Heart left ventricle (tissue), 16 donors: ENCODE results near the gene KCNMA1. TPM values are rescaled to one million over a fixed set of nuclear protein-coding genes. Genes with fewer than 3 reads are reported as not detected.

Experiments
- ATAC-seq, 4 donors: fragments of 200-7000 bp; cut with Tn5 transposase; one replicate each; pipeline ENCODE4 v1.9.1; 2020 to 2022; ENCODE audit warnings: moderate library complexity in 4 of 4, mild to moderate bottlenecking in 3 of 4, moderate number of reproducible peaks in 1 of 4
- DNase-seq, 5 donors: peaks; one replicate each; pipeline ENCODE4 v3.0.0-alpha.2; 2020
- H3K27ac ChIP-seq, 12 donors: fragments of 200-600 bp; sonication (generic) in 4 of 12; one replicate each; pipeline versions ENCODE4 v1.5.0 to v1.8.0; 2016 to 2022; ENCODE audit warnings: mild to moderate bottlenecking in 2 of 12
- H3K27me3 ChIP-seq, 9 donors: fragments of 200-600 bp; sonication (generic) in 2 of 9; one replicate each; pipeline versions ENCODE4 v1.5.1 to v1.8.0; 2016 to 2022; ENCODE audit warnings: mild to moderate bottlenecking in 3 of 9
- H3K36me3 ChIP-seq, 9 donors: fragments of 200-600 bp; sonication (generic) in 2 of 9; one replicate each; pipeline versions ENCODE4 v1.5.0 to v1.8.0; 2018 to 2022; ENCODE audit warnings: mild to moderate bottlenecking in 2 of 9
- H3K4me1 ChIP-seq, 12 donors: fragments of 200-600 bp; sonication (generic) in 4 of 12; one replicate each; pipeline versions ENCODE4 v1.5.0 to v1.8.0; 2016 to 2022; ENCODE audit warnings: mild to moderate bottlenecking in 3 of 12
- H3K4me3 ChIP-seq, 12 donors: fragments of 200-600 bp; sonication (generic) in 4 of 12; one replicate each; pipeline versions ENCODE4 v1.5.0 to v1.8.0; 2017 to 2022; ENCODE audit warnings: mild to moderate bottlenecking in 9 of 12, moderate library complexity in 4 of 12
- H3K9me3 ChIP-seq, 12 donors: fragments of 200-600 bp; sonication (generic) in 4 of 12; one replicate each; pipeline versions ENCODE4 v1.5.0 to v1.8.0; 2016 to 2022; ENCODE audit warnings: mild to moderate bottlenecking in 1 of 12
- POLR2A ChIP-seq, 2 donors: fragments of 450-650 bp; IDR thresholded peaks; one replicate each; pipeline ENCODE4 v1.6.1; 2017; ENCODE audit warnings: antibody characterized with exemption in 2 of 2, mild to moderate bottlenecking in 2 of 2, moderate library complexity in 2 of 2
- WGBS, 4 donors: extraction: QIAGEN DNeasy Blood & Tissue Kit in 2 of 4; methylation state at CpG; one replicate each; pipeline versions ENCODE4 v1.1.5 to v1.1.7; 2013 to 2018; 5-methylcytosine and 5-hydroxymethylcytosine counted together
- intact Hi-C, 10 donors: fragments of 100-400 bp; cut with DNase I; formaldehyde crosslinking; loops; one replicate each; pipeline versions ENCODE4 v1.11.1 to v1.14.2; 2022
- polyA plus RNA-seq, 2 donors: library from polyadenylated mRNA; stranded (reverse); fragments of 200-250 nt; gene quantifications; one replicate each; pipeline ENCODE4 v1.2.3, GENCODE V29; 2013
- total RNA-seq, 9 donors: library from RNA; depleted of rRNA in 2 of 9; stranded (reverse); fragments of >200 nt in 2 of 9; fragmentation: NEBNext Ultra II Directional in 3 of 9; extraction: Animal tissue kit (Norgen Biotek cat#: 25700) in 3 of 9; gene quantifications; one replicate each; pipeline versions ENCODE4 v1.1.0 to v1.2.4, GENCODE V29; 2016 to 2023
- TF ChIP-seq, protein P1 (sequence below), 12 donors: fragments of 200-600 bp; sonication (generic) in 4 of 12; IDR thresholded peaks; one replicate each; pipeline versions ENCODE4 v1.5.0 to v1.8.0; 2018 to 2022; ENCODE audit warnings: antibody characterized with exemption in 12 of 12, mild to moderate bottlenecking in 5 of 12
- donor health status: ischemic (EF 13 %, LVEDD 7.1; RV severe dilation, severe dysfunction).
- donor health status: healthy with polysubstance abuse.
- donor health status: DM: no; HTN: yes; CAD: no.
- donor health status: DM: no; HTN: no; CAD: no.
- donor health status: ischemic (EF 25% LVEDD 6.9; RV normal size, moderate dysfunction).
- donor health status: ischemic (EF 25% LVEDD 5.7; RV mildly dilated, moderate dysfunction).
- donor health status: healthy.
- donor health status: DM: yes; HTN: yes; CAD: no.
- donor health status: ischemic (EF 35%, LVEDD 5.7; RV mildly dilated, moderate dysfunction).
- donor health status: nonischemic (EF 11% LVEDD 7.7; RV severe dilation, severe dysfunction).
- donor health status: DM: yes; HTN: yes; CAD: no.
- donor health status: PGD.
- donor health status: ischemic (EF 29% LVEDD 5.4; RV normal size, mild dysfunction).
- donor health status: nonischemic (EF 23%, LVEDD 6.1; RV moderate dilation, normal function).

KCNMA1 gene
- total and polyA plus RNA-seq, 11 donors, result 0.39 to 8.7 (median 1.7) TPM

DNA sequence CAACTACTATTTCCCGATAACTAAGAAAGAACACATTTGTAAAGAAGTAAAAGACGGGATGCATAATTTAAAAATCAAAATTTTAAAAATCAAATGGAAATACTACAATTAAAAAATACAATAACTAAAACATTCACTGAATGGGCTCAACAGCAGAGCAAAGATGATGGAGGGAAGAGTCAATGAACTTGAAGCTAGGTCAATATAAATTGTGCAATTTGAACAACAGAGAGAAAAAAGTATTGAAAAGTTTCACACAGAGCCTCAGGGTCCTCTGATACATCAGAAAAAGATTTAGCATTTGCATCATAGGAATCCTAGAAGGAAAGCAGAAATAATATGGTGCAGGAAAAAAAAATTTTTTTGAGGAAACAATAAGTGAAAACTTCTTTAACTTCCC lies 581.0 kb downstream of the KCNMA1 start:
- TF ChIP-seq POLR2A (IDR thresholded peaks at IDR 0.05), result no peak
- TF ChIP-seq, protein P1, sequence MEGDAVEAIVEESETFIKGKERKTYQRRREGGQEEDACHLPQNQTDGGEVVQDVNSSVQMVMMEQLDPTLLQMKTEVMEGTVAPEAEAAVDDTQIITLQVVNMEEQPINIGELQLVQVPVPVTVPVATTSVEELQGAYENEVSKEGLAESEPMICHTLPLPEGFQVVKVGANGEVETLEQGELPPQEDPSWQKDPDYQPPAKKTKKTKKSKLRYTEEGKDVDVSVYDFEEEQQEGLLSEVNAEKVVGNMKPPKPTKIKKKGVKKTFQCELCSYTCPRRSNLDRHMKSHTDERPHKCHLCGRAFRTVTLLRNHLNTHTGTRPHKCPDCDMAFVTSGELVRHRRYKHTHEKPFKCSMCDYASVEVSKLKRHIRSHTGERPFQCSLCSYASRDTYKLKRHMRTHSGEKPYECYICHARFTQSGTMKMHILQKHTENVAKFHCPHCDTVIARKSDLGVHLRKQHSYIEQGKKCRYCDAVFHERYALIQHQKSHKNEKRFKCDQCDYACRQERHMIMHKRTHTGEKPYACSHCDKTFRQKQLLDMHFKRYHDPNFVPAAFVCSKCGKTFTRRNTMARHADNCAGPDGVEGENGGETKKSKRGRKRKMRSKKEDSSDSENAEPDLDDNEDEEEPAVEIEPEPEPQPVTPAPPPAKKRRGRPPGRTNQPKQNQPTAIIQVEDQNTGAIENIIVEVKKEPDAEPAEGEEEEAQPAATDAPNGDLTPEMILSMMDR (IDR thresholded peaks at IDR 0.05), result no peak
- H3K4me3 ChIP-seq, result no peak overlapping the region
- 90 to 93% (median 92%) methylated on average over 2 of the region's 2 CpGs for WGBS, 4 donors
- no peaks in the 10 kb centered on the region for H3K4me1 ChIP-seq
- H3K27ac ChIP-seq, result no peak overlapping the region
- H3K27me3 ChIP-seq, result peaks cover 0 to 4% (median 0%) of the 10 kb centered on the region in 9 donors
- H3K9me3 ChIP-seq, result peaks cover 0 to 2% (median 0%) of the 10 kb centered on the region in 12 donors
- intact Hi-C loops, result no loop called here
- no peaks in the 10 kb centered on the region for H3K36me3 ChIP-seq
- no peak for ATAC-seq
- no peak for DNase-seq

- Histone ChIP-seq H3K27me3 (peaks cover 0 to 4% (median 0%) of the 10 kb centered on the region in 9 donors), H3K36me3 (no peaks in the 10 kb centered on the region), H3K9me3 (no peaks in the 10 kb centered on the region), H3K27ac (no peak overlapping the region), H3K4me1 (no peaks in the 10 kb centered on the region), H3K4me3 (no peak overlapping the region)
- TF ChIP-seq, protein P1 (IDR thresholded peaks at IDR 0.05), result no peak
- no peak for TF ChIP-seq POLR2A (IDR thresholded peaks at IDR 0.05)
- intact Hi-C loops, result no loop called here
- 80 to 90% (median 87%) methylated on average over 2 of the region's 2 CpGs for WGBS, 4 donors
- DNase-seq (no peak), ATAC-seq (no peak)
These were observed 585.0 kb downstream of the KCNMA1 start for GRCh38 chr10:77052593-77052992.

GRCh38 chr10:77051837-77052236 lies 585.8 kb downstream of the KCNMA1 start:
- intact Hi-C loops, result no loop called here
- no peak for ATAC-seq
- Histone ChIP-seq H3K4me1 (no peaks in the 10 kb centered on the region), H3K4me3 (no peak overlapping the region), H3K27ac (no peak overlapping the region), H3K27me3 (peaks cover 0 to 4% (median 0%) of the 10 kb centered on the region in 9 donors), H3K9me3 (no peaks in the 10 kb centered on the region), H3K36me3 (no peaks in the 10 kb centered on the region)
- no peak for DNase-seq
- TF ChIP-seq, protein P1 (IDR thresholded peaks at IDR 0.05), result no peak
- no peak for TF ChIP-seq POLR2A (IDR thresholded peaks at IDR 0.05)

GRCh38 chr10:77049896-77050295 lies 587.7 kb downstream of the KCNMA1 start:
- 73 to 81% (median 76%) methylated on average over 3 of the region's 3 CpGs for WGBS, 4 donors
- Histone ChIP-seq H3K27me3 (peaks cover 0 to 9% (median 0%) of the 10 kb centered on the region in 9 donors), H3K4me1 (no peaks in the 10 kb centered on the region), H3K36me3 (no peaks in the 10 kb centered on the region), H3K27ac (no peak overlapping the region), H3K9me3 (no peaks in the 10 kb centered on the region), H3K4me3 (no peak overlapping the region)
- intact Hi-C loops, result no loop called here
- DNase-seq, result no peak
- TF ChIP-seq POLR2A (IDR thresholded peaks at IDR 0.05), result no peak
- TF ChIP-seq, protein P1 (IDR thresholded peaks at IDR 0.05), result no peak
- ATAC-seq, result no peak
